Dedifferentiated amniotic fluid mesenchymal stem cell (primary cell): ENCODE data around the gene AGPAT2.
"Not testable (repeated sequence)": the region's sequence is repeated elsewhere in the genome, so short reads cannot be mapped to it uniquely, and the experiment has no call there.

Experiments
- DNase-seq: peaks from one replicate; pipeline ENCODE4 v3.0.0-alpha.2; 2016; ENCODE audit errors: extremely low spot score

AGPAT2 gene

GRCh38 chr9:136720251-136720897 is 33.1 kb upstream of the AGPAT2 start:
- DNase-seq, result no peak

- DNase-seq, result no peak
Measured at GRCh38 chr9:136719195-136719880, 32.1 kb upstream of the AGPAT2 start.

GRCh38 chr9:136718345-136719194 is 31.3 kb upstream of the AGPAT2 start:
- no peak for DNase-seq

GRCh38 chr9:136717399-136717798 is 30.1 kb upstream of the AGPAT2 start:
- DNase-seq, result no peak

GRCh38 chr9:136714893-136715274 is 27.6 kb upstream of the AGPAT2 start:
- no peak for DNase-seq

GRCh38 chr9:136714096-136714892 is 27.0 kb upstream of the AGPAT2 start:
- DNase-seq, result no peak

GRCh38 chr9:136713550-136713949 is 26.3 kb upstream of the AGPAT2 start:
- no peak for DNase-seq

- no peak for DNase-seq
Measured at GRCh38 chr9:136712690-136713544, 25.7 kb upstream of the AGPAT2 start.

- DNase-seq, result no peak
Measured at GRCh38 chr9:136711751-136712689, 24.8 kb upstream of the AGPAT2 start, which contains the start of gene DIPK1B. DIPK1B (plus strand) TSS chr9:136712572; CDS start chr9:136712666, 94 bp downstream.

GRCh38 chr9:136711219-136711648 is 24.0 kb upstream of the AGPAT2 start:
- DNase-seq, result not testable (repeated sequence)

GRCh38 chr9:136710543-136710942 is 23.3 kb upstream of the AGPAT2 start:
- no peak for DNase-seq

GRCh38 chr9:136709454-136710109 is 22.3 kb upstream of the AGPAT2 start:
- no peak for DNase-seq

- no peak for DNase-seq
Measured at GRCh38 chr9:136707849-136708517, 20.7 kb upstream of the AGPAT2 start.

GRCh38 chr9:136707011-136707410 is 19.8 kb upstream of the AGPAT2 start:
- DNase-seq, result no peak

- DNase-seq, result no peak
Measured at GRCh38 chr9:136705564-136705963, 18.3 kb upstream of the AGPAT2 start.

- not testable (repeated sequence) for DNase-seq
Measured at GRCh38 chr9:136704741-136705140, 17.5 kb upstream of the AGPAT2 start.

GRCh38 chr9:136703276-136703860 is 16.1 kb upstream of the AGPAT2 start:
- DNase-seq, result no peak

GRCh38 chr9:136701668-136702053 is 14.4 kb upstream of the AGPAT2 start:
- DNase-seq, result no peak
